ENCODE results near the gene SPN.

DNA sequence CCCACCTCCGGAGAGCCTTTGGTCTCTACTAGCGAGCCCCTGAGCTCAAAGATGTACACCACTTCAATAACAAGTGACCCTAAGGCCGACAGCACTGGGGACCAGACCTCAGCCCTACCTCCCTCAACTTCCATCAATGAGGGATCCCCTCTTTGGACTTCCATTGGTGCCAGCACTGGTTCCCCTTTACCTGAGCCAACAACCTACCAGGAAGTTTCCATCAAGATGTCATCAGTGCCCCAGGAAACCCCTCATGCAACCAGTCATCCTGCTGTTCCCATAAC lies 702 bp downstream of the SPN start:
- TF ChIP-seq ZNF174 (tag by site-specific recombination; IDR thresholded peaks at IDR 0.05) (no peak), ZBTB44 (tag by site-specific recombination; IDR thresholded peaks at IDR 0.05) (no peak), ZSCAN23 (tag by site-specific recombination; IDR thresholded peaks at IDR 0.05) (no peak), YY1 (tag by site-specific recombination; IDR thresholded peaks at IDR 0.05) (no peak), ZNF133 (tag by site-specific recombination; IDR thresholded peaks at IDR 0.05) (no peak), KLF10 (tag by site-specific recombination; IDR thresholded peaks at IDR 0.05) (no peak), REST (tag by site-specific recombination; IDR thresholded peaks at IDR 0.05) (no peak), ZNF777 (tag by site-specific recombination; IDR thresholded peaks at IDR 0.05; ENCODE audit: borderline replicate concordance) (no peak), ZNF223 (tag by site-specific recombination; IDR thresholded peaks at IDR 0.05) (no peak), SP7 (tag by site-specific recombination; IDR thresholded peaks at IDR 0.05) (no peak), ZEB2 (tag by site-specific recombination; IDR thresholded peaks at IDR 0.05) (no peak)
- TF ChIP-seq, protein P1, sequence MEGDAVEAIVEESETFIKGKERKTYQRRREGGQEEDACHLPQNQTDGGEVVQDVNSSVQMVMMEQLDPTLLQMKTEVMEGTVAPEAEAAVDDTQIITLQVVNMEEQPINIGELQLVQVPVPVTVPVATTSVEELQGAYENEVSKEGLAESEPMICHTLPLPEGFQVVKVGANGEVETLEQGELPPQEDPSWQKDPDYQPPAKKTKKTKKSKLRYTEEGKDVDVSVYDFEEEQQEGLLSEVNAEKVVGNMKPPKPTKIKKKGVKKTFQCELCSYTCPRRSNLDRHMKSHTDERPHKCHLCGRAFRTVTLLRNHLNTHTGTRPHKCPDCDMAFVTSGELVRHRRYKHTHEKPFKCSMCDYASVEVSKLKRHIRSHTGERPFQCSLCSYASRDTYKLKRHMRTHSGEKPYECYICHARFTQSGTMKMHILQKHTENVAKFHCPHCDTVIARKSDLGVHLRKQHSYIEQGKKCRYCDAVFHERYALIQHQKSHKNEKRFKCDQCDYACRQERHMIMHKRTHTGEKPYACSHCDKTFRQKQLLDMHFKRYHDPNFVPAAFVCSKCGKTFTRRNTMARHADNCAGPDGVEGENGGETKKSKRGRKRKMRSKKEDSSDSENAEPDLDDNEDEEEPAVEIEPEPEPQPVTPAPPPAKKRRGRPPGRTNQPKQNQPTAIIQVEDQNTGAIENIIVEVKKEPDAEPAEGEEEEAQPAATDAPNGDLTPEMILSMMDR (tag by site-specific recombination; IDR thresholded peaks at IDR 0.05): no peak
- TF ChIP-seq, protein P2, sequence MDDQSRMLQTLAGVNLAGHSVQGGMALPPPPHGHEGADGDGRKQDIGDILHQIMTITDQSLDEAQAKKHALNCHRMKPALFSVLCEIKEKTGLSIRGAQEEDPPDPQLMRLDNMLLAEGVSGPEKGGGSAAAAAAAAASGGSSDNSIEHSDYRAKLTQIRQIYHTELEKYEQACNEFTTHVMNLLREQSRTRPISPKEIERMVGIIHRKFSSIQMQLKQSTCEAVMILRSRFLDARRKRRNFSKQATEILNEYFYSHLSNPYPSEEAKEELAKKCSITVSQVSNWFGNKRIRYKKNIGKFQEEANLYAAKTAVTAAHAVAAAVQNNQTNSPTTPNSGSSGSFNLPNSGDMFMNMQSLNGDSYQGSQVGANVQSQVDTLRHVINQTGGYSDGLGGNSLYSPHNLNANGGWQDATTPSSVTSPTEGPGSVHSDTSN (CRISPR knock-in tag; IDR thresholded peaks at IDR 0.05): no peak
- TF ChIP-seq, protein P3, sequence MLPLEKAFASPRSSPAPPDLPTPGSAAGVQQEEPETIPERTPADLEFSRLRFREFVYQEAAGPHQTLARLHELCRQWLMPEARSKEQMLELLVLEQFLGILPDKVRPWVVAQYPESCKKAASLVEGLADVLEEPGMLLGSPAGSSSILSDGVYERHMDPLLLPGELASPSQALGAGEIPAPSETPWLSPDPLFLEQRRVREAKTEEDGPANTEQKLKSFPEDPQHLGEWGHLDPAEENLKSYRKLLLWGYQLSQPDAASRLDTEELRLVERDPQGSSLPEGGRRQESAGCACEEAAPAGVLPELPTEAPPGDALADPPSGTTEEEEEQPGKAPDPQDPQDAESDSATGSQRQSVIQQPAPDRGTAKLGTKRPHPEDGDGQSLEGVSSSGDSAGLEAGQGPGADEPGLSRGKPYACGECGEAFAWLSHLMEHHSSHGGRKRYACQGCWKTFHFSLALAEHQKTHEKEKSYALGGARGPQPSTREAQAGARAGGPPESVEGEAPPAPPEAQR (tag by site-specific recombination; IDR thresholded peaks at IDR 0.05): no peak
